ENCODE results near the gene PITHD1.
"Not testable (repeated sequence)": the region's sequence is repeated elsewhere in the genome, so short reads cannot be mapped to it uniquely, and the experiment has no call there.

The PITHD1 gene

DNA sequence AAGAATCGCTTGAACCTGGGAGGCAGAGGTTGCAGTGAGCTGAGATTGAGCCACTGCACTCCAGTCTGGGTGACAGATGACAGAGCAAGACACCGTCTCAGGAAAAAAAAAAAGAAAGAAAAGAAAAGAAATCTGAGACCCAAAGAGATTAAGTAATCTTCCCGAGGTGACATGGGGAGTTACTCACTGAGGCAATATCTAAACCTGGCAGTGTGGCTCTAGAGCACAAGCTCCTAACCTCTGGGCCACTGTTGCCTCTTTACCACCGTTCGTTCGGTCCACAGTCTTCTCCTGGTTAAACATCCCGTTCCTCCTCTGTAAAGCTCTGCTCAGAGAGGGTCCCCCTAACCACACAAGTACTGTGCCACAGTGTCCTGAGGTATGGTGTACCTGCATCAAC is 45.5 kb downstream of the PITHD1 start:
- in situ Hi-C loops (cut with HindIII; ENCODE audit: low sequenced_read_pairs) = no loop called here

- in situ Hi-C loops (cut with HindIII; ENCODE audit: low sequenced_read_pairs) = no loop called here
These were observed 46.5 kb downstream of the PITHD1 start for GRCh38 chr1:23824711-23825075.

DNA sequence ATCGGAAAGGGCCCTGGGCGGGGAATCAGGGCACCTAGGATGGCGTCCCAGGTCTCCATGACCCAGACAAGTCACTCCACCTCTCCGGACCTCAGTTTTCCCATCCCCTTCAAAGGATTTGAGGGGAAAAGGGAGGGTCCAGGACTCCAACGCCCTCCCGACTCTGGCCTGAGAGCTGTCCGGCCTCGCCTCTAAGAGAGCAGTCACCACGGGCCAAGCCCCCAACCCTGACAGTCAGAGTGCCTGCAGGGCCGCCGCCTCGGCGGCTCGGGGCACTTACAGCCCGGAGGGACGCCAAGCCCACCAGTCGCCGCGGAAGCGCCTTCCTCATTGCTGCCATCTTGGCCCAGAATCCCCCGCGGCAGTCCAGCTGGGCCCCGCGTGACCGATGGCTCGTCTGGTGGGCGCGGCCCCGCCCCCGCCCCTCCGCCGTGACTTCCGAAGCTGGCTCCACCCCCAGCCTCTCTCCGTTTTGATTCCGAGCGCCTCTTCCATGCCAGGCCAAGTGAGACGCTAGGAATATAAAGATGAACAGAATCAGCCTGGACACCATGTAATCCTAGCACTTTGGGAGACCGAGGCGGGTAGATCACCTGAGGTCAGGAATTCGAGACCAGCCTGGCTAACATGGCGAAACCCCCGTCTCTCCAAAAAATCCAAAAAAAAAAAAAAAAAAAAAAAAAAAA is 47.0 kb downstream of the PITHD1 start, which contains the start of gene HMGCL:
TSS of gene HMGCL (minus strand) at position 354 of the 686 bp plus-strand sequence. CDS start at position 340, 14 bp downstream.
- in situ Hi-C loops (cut with HindIII; ENCODE audit: low sequenced_read_pairs) = no loop called here

- in situ Hi-C loops (cut with HindIII; ENCODE audit: low sequenced_read_pairs) = no loop called here
These were observed 47.7 kb downstream of the PITHD1 start for GRCh38 chr1:23825762-23826522.

- in situ Hi-C loops (cut with HindIII; ENCODE audit: low sequenced_read_pairs) = not testable (repeated sequence)
These were observed 48.4 kb downstream of the PITHD1 start for GRCh38 chr1:23826590-23826989.

DNA sequence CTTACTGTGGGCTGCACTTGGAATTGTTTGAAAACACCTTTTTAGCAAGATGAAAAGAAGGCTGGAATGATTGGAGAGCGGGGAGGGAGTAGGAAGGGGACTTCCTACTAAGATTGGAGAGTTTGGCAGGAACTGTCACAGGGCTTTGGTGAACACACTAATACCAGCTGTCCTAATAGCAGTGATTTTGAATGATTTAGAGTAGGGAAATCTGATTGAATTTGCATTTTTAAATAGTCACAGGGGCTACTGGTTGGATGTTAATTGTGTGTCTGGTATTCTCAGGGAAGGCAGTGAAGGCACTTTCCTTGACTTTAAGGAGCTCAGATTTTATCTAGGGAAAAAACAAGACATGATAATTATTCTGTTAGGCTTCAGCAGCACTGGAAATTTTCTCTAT is 49.5 kb downstream of the PITHD1 start:
- in situ Hi-C loops (cut with HindIII; ENCODE audit: low sequenced_read_pairs) = no loop called here

DNA sequence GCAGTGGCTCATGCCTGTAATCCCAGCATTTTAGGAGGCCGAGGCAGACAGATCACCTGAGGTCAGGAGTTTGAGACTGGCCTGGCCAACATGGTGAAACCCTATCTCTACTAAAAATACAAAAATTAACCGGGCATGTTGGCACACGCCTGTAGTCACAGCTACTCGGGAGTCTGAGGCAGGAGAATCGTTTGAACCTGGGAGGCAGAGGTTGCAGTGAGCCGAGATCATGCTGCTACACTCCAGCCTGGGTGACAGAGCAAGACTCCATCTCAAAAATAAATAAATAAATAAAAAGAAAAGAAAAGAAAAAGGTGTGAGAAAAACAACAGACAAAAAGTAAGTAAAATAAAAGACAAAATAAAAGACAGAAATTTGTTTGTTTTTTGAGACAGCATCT is 55.9 kb downstream of the PITHD1 start:
- in situ Hi-C loops (cut with HindIII; ENCODE audit: low sequenced_read_pairs) = loop anchor here (5.0 kb wide), 1 partner anchor 78 kb away; the partner anchor contains the start of gene CNR2

- in situ Hi-C loops (cut with HindIII; ENCODE audit: low sequenced_read_pairs) = no loop called here
These were observed 57.8 kb downstream of the PITHD1 start for GRCh38 chr1:23836037-23836436.

Measured in endothelial cell of hepatic sinusoid (primary cell).